ENCODE measurements around the gene BRAF.
"Not testable (repeated sequence)": the region's sequence is repeated elsewhere in the genome, so short reads cannot be mapped to it uniquely, and the experiment has no call there.

Gene BRAF

DNA sequence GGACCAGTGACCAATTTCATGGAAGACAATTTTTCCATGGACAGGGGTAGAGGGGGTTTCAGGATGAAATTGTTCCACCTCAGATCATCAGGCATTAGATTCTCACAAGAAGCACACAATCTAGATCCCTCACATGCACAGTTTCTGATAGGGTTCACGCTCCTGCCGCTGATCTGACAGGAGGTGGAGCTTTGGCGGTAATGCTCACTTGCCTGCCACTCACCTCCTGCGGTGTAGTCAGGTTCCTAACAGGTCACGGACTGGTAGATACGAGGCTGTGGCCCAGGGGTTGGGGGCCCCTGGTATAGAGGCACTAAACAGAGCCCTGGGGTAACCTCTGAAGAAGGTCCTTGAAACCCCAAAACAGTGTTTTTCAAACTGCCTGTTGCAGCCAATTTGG lies 6.5 kb downstream of the BRAF start:
- no peak for DNase-seq (ENCODE audit: low read depth in 2 of 2)

DNA sequence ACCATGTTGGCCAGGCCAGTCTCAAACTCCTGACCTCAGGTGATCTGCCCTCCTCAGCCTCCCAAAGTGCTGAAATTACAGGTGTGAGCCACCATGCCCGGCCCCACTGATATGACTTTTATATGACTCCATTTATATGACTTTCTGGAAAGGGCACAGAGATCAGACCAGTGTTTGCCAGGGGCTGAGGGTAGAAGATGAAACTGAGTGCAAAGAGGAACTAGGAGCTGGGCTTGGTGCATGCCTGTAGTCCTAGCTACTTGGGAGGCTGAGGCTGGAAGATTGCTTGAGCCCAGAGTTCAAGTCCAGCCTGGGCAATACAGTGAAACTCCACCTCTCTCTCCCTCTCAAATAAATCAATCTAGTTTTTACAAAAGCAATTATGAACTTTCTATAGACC lies 7.5 kb downstream of the BRAF start:
- DNase-seq (ENCODE audit: low read depth in 2 of 2), result no peak

DNA sequence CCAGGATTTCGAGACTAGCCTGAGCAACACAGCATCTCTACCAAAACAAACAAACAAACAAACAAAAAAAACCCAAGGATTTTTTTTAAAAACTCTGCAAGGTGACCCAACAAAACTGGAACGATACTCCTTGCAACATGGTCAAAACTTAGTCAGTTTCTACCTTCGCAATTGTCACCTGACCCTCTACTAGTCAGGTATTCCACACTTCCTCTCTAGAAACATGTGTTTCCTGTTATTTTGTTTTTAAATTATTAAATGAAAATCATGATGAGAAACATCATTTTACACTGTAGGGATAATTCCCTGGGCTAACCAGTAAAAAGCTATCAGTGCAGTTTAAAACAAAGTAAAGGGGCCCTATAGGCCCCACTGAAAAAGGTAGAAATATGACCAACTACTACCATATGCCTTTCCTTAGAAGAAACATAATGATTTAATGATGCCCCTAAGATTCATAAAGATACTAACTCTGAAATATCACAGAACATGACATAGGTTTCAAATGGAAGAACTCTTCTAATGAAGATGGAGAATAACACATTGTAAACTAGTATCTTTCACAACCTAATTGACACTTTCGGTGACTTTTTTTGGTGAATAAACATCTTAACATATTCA lies 8.7 kb downstream of the BRAF start:
- DNase-seq (ENCODE audit: low read depth in 2 of 2), result no peak

DNA sequence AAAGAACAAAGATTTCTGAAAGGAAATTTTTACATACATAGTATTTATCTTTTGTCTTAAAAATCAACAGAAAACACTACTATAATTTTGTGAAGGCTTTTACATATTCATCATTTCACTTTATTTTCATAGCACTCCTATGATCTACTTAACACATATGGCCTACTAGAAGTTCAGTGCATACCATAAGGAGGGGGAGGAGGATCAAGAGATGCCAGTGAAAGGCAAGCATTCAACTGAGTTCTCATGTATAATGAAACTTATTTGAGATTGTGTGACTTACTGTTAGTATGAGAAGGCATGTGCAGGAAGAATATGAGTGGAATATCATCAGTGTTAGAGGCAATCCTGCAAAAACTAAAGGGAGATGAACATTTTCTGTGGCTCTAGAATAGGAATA lies 10.6 kb downstream of the BRAF start:
- no peak for DNase-seq (ENCODE audit: low read depth in 2 of 2)

DNA sequence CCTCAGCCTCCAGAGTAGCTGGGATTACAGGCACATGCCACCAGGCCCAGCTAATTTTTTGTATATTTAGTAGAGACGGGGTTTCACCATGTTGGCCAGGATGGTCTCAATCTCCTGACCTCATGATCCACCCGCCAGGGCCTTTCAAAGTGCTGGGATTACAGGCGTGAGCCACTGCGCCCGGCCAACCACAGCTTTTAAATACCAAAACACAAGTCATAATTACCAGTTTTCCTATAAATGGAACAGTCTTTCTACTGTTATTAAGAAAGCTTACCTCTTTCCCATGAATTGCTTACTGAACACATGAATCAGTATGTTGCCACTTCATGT lies 11.2 kb downstream of the BRAF start:
- not testable (repeated sequence) for DNase-seq (ENCODE audit: low read depth in 2 of 2)

DNA sequence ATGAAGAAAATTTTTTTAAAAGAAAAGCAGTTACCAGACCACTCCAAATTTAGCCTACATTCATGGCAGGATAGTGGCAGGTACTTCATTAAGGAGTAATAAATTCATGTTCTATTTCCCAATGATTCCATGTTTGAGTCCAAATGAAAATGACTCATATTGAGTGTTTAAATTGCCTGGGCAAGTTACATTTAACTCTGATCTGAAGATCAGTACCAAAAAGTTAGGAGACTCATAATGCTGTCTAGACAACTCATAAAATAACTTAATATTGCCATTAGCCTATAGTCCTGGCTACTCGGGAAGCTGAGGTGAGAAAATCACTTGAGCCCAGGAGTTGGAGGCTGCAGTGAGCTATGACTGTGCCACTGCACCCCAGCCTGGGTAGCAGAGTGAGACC lies 13.0 kb downstream of the BRAF start:
- DNase-seq (ENCODE audit: low read depth in 2 of 2), result no peak

DNA sequence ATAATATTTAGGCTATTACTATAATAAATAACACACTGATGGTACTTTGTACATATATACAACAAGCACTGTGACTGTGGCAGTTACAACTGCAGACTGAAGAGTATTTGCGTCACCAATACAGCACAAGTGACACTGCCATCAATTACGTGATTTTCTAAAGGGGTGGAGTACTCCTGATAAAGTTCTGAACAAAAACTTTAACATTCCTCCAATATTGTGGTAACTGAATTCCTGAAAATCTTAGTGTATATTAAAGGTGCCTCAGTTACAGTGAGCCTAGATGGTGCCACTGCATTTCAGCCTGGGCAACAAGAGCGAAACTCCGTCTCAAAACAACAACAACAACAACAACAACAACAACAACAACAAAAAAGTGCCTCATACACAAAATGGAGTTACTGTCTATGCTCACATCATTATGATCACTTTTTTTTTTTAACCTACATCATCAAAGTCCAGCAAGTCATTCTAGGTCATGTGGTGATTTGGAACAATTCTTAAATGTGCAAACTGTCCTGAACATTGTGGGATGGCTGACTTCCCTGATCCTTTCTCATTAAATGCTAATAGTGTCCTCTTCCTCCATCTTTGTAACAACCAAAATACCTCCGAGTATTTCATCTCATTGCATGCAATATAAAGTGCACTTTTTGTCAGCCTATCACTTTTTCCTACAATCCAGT lies 15.1 kb downstream of the BRAF start:
- no peak for DNase-seq (ENCODE audit: low read depth in 2 of 2)

DNA sequence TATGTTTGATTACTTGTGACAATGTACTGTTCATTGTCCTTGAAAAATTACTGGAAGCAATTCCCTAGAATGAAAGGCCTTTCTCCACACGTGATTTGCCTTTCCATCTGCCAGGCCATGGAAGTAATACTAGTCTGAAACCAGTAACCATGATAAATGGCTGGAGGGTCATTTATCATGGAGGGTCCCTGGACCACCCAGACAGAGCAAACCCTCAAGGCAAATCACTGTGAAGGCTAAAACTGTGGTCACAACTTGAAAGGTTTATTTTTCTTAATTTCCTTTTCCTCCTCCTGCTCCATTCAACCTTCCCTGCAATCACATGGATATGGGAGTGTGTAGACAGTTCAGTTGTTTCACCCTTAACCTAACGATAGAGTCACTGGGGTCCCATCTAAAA lies 16.4 kb downstream of the BRAF start:
- no peak for DNase-seq (ENCODE audit: low read depth in 2 of 2)

DNA sequence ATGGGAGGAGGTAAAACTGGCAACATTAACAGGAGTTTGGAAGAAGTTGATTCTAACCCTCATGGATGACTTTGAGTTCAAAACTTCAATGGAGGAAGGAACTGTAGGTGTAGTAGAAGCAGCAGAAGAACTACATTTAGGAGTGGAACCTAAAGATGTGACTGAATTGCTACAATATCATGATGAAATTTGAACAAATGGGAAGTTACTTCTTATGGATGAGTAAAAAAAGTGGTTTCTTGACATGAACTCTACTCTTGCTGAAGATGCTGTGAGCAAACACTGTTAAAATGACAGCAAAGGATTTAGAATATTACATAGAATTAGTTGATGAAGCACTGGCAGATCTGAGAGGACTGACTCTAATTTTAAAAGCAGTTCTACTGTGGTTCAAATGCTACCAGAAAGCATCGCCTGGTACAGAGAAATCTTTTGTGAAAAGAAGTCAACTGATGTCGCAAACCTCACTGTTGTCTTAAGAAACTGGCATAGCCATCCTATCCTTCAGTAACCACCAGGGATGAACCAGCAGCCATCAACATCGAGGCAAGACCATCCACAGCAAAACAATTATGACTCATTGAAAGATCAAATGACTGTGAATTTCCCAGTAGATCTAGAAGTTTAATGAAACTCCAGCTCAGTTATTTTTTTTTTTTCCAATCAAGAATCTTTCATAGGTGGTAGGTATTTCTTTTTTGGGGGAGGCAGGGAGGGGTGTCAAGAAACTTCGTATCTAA lies 20.8 kb downstream of the BRAF start:
- DNase-seq (ENCODE audit: low read depth in 2 of 2), result no peak

DNA sequence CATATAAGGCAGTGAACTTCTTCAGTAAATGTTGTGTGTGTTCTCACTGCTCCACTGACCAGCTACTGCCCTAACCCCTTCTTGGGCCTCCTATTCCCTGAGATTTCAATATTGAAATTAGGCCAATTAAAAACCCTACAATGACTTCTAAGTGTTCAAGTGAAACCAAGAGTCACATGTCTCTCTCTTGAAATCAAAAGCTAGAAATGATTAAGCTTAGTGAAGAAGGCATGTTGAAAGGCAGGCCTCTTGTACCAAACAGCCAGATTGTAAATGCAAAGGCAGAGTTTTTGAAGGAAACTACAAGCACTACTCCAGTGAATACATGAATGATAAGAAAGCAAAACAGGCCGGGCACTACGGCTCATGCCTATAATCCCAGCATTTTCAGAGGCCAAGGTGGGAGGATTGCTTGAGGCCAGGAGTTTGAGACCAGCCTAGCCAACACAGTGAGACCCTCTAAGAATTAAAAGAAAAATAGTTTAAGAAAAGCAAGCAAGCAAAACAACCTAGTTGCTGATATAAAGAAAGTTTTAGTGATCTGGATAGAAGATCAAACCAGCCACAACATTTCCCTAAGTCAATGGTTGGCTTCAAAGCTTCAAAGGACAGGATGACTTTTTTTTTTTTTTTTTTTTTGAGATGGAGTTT lies 22.3 kb downstream of the BRAF start:
- no peak for DNase-seq (ENCODE audit: low read depth in 2 of 2)

DNA sequence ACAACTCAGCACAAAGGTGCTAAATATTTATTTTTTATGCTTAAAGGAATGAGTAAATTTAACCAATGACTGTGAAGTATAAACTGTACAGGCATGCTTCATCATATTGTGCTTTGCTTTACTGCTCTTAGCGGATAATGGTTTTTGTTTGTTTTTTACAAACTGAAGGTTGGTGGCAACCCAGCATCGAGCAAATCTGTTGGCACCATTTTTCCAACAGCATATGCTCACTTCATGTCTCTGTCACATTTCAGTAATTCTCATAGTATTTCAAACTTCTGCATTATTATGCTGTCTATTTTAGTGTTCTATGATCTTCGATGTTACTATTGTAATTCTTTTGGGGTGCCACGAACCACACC lies 22.8 kb downstream of the BRAF start:
- no peak for DNase-seq (ENCODE audit: low read depth in 2 of 2)

DNA sequence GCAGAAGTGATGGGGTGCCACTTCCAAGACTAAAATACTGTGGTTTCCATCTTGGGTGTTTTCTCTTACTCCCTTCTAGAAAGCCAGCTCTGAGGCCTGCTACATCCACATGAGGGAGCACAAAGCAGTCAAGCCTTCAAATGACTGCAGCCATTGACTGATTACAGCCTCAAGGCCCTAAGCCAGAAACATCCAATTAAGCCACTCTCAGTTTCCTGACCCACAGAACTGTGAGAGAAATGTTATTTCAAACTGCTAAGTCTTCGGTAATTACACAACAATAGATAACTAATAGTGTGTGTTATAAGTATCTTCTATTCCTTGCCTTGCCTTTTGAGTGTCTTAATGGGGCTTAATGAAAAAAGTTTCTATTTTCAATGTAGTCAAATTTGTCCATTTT lies 24.8 kb downstream of the BRAF start:
- DNase-seq (ENCODE audit: low read depth in 2 of 2), result no peak

DNA sequence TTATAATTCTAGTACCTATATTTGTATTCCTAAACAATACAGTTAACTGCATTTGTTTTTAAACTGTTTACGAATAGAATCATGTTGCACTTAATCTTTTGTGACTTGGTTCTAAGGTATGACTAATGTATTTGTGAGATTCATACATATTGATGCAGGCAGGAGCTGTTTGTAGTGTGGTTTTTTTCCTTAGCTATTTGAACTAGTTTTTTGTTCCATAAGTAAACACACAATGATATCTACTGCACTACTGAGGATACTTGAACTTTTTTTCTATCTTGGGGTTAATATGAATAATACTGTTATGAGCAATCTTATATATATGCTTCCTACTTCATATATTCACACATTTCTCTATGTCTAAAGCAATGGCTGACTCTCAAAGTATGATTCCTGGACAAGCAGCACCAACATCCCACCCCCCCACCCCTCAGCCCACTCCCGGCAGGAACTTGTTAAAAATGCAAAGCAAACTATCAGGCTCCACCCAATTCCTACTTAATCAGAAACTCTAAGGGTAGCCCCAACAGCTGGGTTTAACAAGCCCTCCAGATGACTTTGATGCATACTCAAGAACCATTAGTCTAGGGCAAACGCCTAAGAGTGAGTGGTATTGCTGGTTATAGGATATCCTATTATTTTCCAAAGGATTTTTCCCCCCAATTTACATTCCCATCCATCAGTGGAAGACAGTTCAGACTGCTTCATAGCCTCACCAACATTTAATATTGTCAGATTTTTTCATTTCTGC lies 25.8 kb downstream of the BRAF start:
- DNase-seq (ENCODE audit: low read depth in 2 of 2), result no peak

DNA sequence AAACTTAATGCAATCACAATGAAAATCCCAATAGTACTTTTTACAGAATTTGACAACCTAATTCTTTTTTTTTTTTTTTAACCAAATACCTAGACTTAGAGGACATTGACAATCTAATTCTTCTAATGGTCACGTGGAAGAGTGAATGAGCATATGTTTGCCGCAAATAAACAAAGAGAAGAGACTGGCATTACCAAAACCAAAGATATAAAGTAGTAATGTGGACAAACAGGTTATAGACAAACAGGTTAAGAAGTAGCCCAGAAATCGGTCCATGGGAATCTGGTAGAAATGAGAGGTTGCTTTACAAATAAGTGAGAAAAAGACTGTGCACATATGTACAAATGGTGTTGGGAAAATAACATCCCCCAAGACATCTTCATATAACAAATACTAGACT lies 27.7 kb downstream of the BRAF start:
- DNase-seq (ENCODE audit: low read depth in 2 of 2), result no peak

DNA sequence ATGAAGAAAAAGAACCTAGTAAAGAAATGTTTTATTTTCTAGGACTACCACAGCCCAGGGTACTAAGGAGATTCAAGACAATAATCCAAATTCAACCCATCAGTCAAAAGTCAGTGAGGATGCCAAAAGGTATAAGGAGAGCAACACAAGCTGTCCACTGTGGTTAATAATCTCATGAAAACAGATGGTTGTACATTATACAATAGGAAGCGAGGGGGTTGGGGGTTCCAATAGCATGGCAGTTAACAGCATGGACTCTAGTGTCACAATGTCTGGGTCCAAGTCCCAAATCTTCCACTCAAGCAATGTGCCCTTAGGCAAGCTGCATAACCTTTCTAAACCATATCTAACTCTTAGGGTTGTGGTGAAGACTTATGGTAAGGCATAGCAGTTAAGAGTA lies 35.1 kb downstream of the BRAF start:
- no peak for DNase-seq (ENCODE audit: low read depth in 2 of 2)

DNA sequence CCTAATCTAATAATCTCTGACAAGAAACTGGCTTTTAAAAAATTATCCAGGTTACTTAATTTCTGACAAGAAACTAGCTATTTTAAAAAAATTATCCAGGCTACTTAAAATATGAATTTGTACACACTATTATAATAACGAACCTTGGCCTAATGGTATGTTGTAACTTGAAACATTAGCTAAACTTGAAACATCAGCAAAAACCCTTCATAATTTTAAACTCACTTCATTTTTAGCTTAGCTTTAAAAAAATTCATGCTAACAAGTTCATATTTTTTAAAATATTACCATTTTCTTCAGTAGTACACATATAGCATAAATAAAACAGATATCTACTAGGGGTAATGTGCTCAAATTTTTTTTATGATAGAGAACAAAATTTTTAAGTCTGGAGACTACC lies 35.6 kb downstream of the BRAF start:
- DNase-seq (ENCODE audit: low read depth in 2 of 2), result no peak

DNA sequence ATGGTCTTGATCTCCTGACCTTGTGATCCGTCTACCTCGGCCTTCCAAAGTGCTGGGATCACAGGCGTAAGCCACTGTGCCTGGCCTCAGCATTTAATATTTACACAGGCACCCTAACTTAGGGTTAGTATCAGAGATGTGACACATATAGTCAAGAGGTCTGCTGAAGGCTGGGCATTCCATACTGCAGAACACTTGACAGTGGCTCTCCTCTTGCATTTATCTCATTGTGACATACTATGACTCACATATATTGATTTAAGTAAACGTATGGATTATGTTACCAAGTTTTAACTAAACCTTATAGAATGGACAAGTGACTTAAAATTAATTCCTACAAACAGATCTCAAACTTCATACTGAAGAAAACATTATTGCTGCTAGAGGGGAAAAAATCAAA lies 36.6 kb downstream of the BRAF start:
- no peak for DNase-seq (ENCODE audit: low read depth in 2 of 2)

DNA sequence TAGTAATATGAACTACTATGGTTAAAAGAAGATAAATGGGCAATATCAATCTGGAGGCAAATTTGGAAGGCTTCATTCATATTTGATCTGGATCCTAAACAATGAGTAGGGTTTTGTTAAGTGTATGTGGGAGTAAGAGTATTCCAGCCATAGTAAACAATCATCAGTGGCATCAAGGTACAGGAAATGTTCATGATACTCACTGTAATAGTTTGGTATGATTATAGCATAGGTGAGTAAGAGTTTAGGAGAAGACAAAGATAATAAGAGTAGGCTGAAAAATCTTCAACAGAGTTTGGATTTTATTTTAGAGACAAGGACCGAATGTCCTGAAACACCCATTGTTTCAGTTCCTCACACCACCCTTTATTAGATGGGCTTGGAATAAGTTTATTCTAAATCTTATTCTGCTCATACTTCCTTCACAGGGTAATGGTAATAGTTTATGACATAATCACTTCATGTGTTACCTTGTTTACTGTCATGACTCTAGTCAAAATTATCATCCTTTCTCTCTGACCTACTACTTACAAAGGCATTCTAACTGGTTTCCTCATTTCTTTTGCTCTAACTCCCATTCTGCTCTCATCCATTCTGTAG lies 38.9 kb downstream of the BRAF start:
- DNase-seq (ENCODE audit: low read depth in 2 of 2), result no peak

DNA sequence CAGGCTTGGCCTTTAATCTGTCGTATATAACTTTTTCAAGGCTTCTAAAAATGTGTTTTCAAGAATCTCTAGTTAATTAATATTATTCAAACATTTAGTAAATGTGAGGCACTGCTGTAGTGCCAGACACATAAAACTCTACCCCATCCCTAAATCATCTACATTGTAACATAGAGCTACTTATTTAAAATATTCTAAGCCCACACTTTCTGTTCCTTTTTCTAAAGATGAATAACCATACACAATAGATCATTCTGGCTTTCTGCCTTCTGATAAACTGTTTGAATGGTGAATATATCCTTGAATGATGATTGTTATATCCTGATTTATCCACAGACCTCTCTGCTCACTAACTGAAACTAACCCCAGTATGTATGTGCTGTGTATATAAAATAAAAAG lies 41.4 kb downstream of the BRAF start:
- no peak for DNase-seq (ENCODE audit: low read depth in 2 of 2)

DNA sequence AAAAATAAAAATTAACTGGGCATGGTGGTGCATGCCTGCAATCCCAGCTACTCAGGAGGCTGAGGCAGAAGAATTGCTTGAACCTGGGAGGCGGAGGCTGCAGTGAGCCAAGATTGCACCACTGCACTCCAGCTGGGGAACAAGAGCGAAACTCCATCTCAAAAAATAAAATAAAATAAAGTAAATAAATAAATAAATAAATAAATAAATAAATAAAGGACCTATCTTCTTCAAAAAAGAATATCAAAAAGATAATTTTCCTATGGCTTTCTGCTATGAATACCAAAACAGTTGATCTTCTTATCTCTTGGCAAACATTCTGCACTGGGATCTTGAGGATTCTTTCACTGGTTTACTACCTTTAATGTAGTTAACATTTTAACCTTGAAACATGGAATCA lies 41.9 kb downstream of the BRAF start:
- not testable (repeated sequence) for DNase-seq (ENCODE audit: low read depth in 2 of 2)

DNA sequence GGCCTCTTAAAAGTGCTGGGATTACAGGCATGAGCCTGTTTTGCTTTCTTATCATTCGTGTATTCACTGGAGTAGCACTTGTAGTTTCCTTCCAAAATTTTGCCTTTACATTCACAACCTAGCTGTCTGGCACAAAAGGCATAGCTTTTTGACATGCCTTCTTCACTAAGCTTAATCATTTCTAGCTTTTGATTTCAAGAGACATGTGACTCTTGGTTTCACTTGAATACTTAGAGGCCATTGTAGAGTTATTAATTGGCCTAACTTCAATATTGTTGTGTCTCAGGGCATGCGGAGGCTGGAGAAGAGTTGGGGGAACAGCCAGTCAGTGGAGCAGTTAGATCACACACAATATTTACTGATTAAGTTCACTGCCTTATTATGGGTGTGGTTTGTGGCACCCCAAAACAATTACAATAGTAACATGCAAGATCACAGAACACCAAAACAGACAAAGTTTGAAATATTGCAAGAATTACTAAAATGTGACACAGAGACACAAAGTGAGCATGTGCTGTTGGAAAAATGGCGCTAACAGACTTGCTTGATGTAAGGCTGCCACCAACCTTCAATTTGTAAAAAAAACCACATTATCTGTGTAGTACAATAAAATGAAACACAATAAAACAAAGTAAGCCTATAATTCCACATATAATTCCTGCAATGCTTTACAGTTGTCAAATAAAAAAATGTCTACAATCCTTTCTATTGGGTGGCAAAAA lies 43.1 kb downstream of the BRAF start:
- no peak for DNase-seq (ENCODE audit: low read depth in 2 of 2)

DNA sequence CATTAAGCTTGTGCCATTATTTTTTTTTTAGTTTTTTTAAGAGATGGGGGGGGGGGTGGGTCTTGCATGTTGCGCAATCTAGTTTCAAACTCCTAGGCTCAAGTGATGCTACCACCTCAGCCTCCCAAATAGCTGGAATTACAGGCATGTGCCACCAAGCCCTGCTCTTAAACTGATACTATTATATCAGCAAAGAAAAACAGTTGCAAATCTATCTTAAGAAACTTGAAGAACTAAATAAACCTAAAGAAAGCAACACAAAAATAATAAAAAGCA lies 47.5 kb downstream of the BRAF start:
- no peak for DNase-seq (ENCODE audit: low read depth in 2 of 2)
